GM10266 (cell line): ENCODE results near the gene TXNDC2.

Experiments
- DNase-seq: peaks from one replicate; pipeline ENCODE4 v3.0.0; 2012; ENCODE audit errors: extremely low spot score
- CTCF ChIP-seq: IDR thresholded peaks from 2 replicates; pipeline ENCODE4 v1.5.1; 2012; ENCODE audit warnings: mild to moderate bottlenecking, low read depth; ENCODE audit not compliant: control insufficient read depth, insufficient read depth; ENCODE audit errors: missing control alignments

Gene TXNDC2

GRCh38 chr18:9922592-9923311, 37.0 kb downstream of the TXNDC2 start:
- no peak for TF ChIP-seq CTCF
- DNase-seq, result no peak

GRCh38 chr18:9924371-9924943, 38.7 kb downstream of the TXNDC2 start:
- TF ChIP-seq CTCF, result no peak
- no peak for DNase-seq

GRCh38 chr18:9925369-9925768, 39.6 kb downstream of the TXNDC2 start:
- DNase-seq, result no peak
- TF ChIP-seq CTCF, result no peak

- no peak for TF ChIP-seq CTCF
- no peak for DNase-seq
These were observed 40.0 kb downstream of the TXNDC2 start for GRCh38 chr18:9925795-9926194.

- DNase-seq, result no peak
- no peak for TF ChIP-seq CTCF
These were observed 40.6 kb downstream of the TXNDC2 start for GRCh38 chr18:9926223-9926894.

- no peak for DNase-seq
- TF ChIP-seq CTCF, result no peak
These were observed 41.2 kb downstream of the TXNDC2 start for GRCh38 chr18:9926977-9927376.
